ENCODE data around the gene DOCK10. TPM values are rescaled to one million over a fixed set of nuclear protein-coding genes. Genes with fewer than 3 reads are reported as not detected.

Gene DOCK10
- total and polyA plus RNA-seq, 2 donors: 16.2 to 66.9 TPM

DNA sequence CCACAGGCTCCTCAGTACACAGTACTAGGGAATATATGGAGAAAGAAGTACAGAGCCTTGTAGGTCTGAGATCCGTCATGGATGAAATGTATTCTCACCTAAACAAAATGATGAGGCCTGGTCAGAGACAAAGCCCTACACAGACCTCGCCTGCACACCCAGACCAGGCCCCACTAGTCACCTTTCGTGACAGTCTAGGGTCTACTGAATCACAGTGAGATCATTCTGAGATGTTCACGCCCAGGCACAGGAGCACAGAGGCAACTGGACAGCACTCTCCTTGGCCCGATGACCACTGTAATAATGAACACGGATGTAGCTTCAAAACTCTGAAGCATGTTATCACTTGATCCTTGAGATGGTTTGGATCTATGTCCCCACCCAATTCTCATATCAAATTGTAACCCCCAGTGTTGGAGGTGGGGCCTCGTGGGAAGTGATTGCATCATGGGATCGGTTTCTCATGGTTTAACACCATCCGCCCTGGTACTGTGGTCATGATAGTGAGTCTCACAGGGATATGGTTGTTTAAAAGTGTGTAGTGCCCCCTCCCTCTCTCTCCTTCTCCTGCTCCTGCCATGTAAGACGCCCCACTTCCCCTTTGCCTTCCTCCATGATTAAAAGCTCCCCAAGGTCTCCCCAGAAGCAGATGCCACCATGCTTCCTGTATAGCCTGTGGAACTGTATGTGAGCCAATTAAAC lies 15.1 kb downstream of the DOCK10 start:
- no peak overlapping the region for H3K4me3 ChIP-seq (ENCODE audit: low read length in 2 of 2)
- DNase-seq (ENCODE audit: low read depth in 6 of 9, low spot score in 9 of 9): no peak
- H3K36me3 ChIP-seq (ENCODE audit: control insufficient read depth in 2 of 2, insufficient read depth in 2 of 2, low read length in 1 of 2): no peaks in the 10 kb centered on the region
- no peak overlapping the region for H3K27ac ChIP-seq (ENCODE audit: low read depth in 1 of 2, low read length in 1 of 2)
- H3K27me3 ChIP-seq (ENCODE audit: control insufficient read depth in 2 of 2, insufficient read depth in 1 of 2, low read length in 1 of 2): no peaks in the 10 kb centered on the region
- WGBS: 95% methylated on average over 10 of the region's 10 CpGs
- H3K4me1 ChIP-seq (ENCODE audit: control insufficient read depth in 2 of 2, insufficient read depth in 2 of 2, low read length in 2 of 2): peaks cover 4 to 6% of the 10 kb centered on the region in 2 donors
- H3K9me3 ChIP-seq (ENCODE audit: control insufficient read depth in 2 of 2, insufficient read depth in 1 of 2, low read length in 1 of 2): no peaks in the 10 kb centered on the region

DNA sequence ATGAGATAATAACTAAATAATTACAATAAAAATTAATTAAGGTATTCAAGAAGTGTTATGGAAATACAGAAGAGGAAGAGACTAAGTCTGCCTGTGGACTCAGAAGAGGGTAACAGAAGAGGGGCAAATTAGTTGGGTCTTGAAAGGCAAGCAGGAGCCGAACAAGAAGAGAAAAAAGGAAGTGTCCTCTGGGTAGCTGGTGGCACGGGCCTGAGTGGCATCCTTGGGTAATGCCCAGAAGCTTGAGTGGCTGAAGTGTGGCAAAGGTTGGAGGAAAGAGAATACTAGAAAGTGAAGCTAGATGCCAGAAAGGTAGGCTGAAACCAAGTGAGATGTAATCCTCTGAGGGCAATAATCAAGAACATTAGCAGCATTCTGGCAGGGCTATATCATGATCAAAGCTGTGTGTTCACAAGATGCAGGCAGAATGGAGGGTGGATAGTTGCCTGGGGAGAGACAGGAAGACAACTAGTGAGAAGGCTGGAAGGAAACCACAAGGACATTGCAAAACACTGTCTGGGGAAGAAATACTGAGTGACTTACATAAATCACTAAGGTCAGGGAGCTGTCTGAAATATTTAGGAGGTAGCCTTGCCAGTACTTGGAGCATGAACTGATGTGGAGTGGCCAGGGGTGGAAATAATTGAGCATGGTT lies 16.2 kb downstream of the DOCK10 start:
- H3K9me3 ChIP-seq (ENCODE audit: control insufficient read depth in 2 of 2, insufficient read depth in 1 of 2, low read length in 1 of 2): no peaks in the 10 kb centered on the region

DNA sequence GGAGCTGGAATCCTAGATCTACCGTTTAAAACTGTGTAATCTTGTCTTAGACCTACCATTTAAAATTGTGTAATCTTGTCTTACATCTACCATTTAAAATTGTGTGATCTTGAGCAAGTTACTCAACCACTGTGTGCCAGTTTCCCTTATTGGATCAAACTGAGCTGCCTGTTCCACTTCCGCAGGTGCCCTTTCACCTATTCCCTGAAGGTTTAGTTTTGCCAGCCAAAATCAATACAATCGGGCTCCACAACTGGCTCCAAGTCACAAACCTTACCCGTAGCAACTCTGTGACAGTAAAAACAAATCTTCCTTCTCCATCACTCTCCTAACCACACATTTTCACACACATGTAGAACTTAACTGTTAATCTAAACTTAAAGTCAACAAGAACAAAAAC lies 20.1 kb downstream of the DOCK10 start:
- H3K4me1 ChIP-seq (ENCODE audit: control insufficient read depth in 2 of 2, insufficient read depth in 2 of 2, low read length in 2 of 2): peaks cover 4 to 6% of the 10 kb centered on the region in 2 donors
- H3K27me3 ChIP-seq (ENCODE audit: control insufficient read depth in 2 of 2, insufficient read depth in 1 of 2, low read length in 1 of 2): no peaks in the 10 kb centered on the region
- WGBS: 69% methylated on average over 4 of the region's 4 CpGs
- H3K4me3 ChIP-seq (ENCODE audit: low read length in 2 of 2): no peak overlapping the region
- no peak overlapping the region for H3K27ac ChIP-seq (ENCODE audit: low read depth in 1 of 2, low read length in 1 of 2)
- H3K9me3 ChIP-seq (ENCODE audit: control insufficient read depth in 2 of 2, insufficient read depth in 1 of 2, low read length in 1 of 2): no peaks in the 10 kb centered on the region
- no peaks in the 10 kb centered on the region for H3K36me3 ChIP-seq (ENCODE audit: control insufficient read depth in 2 of 2, insufficient read depth in 2 of 2, low read length in 1 of 2)
- no peak for DNase-seq (ENCODE audit: low read depth in 6 of 9, low spot score in 9 of 9)

More for the DNA sequence above, 16.2 kb downstream of the DOCK10 start:
- Histone ChIP-seq H3K4me3 (ENCODE audit: low read length in 2 of 2) (no peak overlapping the region), H3K27ac (ENCODE audit: low read depth in 1 of 2, low read length in 1 of 2) (no peak overlapping the region), H3K27me3 (ENCODE audit: control insufficient read depth in 2 of 2, insufficient read depth in 1 of 2, low read length in 1 of 2) (no peaks in the 10 kb centered on the region), H3K4me1 (ENCODE audit: control insufficient read depth in 2 of 2, insufficient read depth in 2 of 2, low read length in 2 of 2) (peaks cover 4 to 6% of the 10 kb centered on the region in 2 donors), H3K36me3 (ENCODE audit: control insufficient read depth in 2 of 2, insufficient read depth in 2 of 2, low read length in 1 of 2) (no peaks in the 10 kb centered on the region)
- DNase-seq (ENCODE audit: low read depth in 6 of 9, low spot score in 9 of 9): peak in 2 of 9 donors; percentile 26 to 51
- 14% methylated on average over 2 of the region's 2 CpGs for WGBS

DNA sequence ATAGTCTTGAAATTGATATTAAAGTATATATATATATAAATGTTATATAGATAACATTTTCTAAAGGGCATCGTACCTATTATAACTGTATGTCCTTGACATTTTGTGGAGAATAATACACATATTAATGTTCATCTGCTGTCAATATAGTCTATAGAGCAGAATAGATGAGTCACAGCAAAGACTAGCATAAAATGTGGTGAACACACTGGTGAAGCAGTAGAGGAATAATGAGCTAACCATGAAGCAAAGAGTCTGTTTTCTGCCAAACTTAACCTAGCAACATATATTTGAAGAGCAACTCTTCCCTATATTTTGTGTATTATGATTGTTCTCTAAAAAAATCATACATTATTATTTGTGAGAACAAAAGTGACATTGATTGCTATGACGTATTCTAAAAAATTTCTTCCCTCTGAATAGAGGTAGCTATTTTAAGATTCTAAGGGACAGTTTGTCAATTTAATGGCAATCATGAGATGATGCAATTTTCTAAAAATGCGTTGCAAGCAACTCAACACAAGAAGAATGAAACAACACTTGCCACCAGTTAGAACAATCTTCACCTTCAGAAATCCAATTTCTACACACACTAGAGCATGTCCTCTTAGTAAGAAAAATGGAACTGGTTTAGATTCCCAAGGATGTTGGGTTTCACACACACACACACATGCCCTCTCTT lies 22.0 kb downstream of the DOCK10 start:
- Histone ChIP-seq H3K4me3 (ENCODE audit: low read length in 2 of 2) (no peak overlapping the region), H3K27ac (ENCODE audit: low read depth in 1 of 2, low read length in 1 of 2) (no peak overlapping the region), H3K36me3 (ENCODE audit: control insufficient read depth in 2 of 2, insufficient read depth in 2 of 2, low read length in 1 of 2) (no peaks in the 10 kb centered on the region), H3K9me3 (ENCODE audit: control insufficient read depth in 2 of 2, insufficient read depth in 1 of 2, low read length in 1 of 2) (no peaks in the 10 kb centered on the region), H3K27me3 (ENCODE audit: control insufficient read depth in 2 of 2, insufficient read depth in 1 of 2, low read length in 1 of 2) (no peaks in the 10 kb centered on the region), H3K4me1 (ENCODE audit: control insufficient read depth in 2 of 2, insufficient read depth in 2 of 2, low read length in 2 of 2) (no peaks in the 10 kb centered on the region)
- 98% methylated on average over 3 of the region's 3 CpGs for WGBS
- DNase-seq (ENCODE audit: low read depth in 6 of 9, low spot score in 9 of 9): no peak

DNA sequence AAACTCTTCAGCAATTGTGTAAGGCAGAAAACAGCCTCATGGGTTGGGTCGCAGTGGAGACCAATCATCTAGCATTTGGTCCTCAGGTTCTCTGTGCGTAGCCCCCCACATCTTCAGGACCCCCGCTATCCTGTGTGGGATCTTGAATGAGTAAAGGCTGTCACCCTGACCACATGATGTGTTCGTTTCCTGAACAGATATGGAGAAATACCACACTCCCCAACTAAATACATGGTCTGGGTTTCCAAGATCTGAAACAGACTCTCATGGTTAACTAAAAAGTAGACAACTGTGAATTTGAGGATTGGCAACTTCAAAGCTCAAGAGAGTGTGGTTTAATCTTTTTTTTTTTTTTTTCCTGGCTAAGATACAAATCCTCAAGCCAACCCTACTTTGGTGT lies 23.2 kb downstream of the DOCK10 start:
- H3K9me3 ChIP-seq (ENCODE audit: control insufficient read depth in 2 of 2, insufficient read depth in 1 of 2, low read length in 1 of 2): no peaks in the 10 kb centered on the region
- H3K36me3 ChIP-seq (ENCODE audit: control insufficient read depth in 2 of 2, insufficient read depth in 2 of 2, low read length in 1 of 2): no peaks in the 10 kb centered on the region
- no peak for DNase-seq (ENCODE audit: low read depth in 6 of 9, low spot score in 9 of 9)
- WGBS: 33% methylated on average over 4 of the region's 4 CpGs
- no peaks in the 10 kb centered on the region for H3K4me1 ChIP-seq (ENCODE audit: control insufficient read depth in 2 of 2, insufficient read depth in 2 of 2, low read length in 2 of 2)
- H3K4me3 ChIP-seq (ENCODE audit: low read length in 2 of 2): no peak overlapping the region
- H3K27ac ChIP-seq (ENCODE audit: low read depth in 1 of 2, low read length in 1 of 2): no peak overlapping the region
- no peaks in the 10 kb centered on the region for H3K27me3 ChIP-seq (ENCODE audit: control insufficient read depth in 2 of 2, insufficient read depth in 1 of 2, low read length in 1 of 2)

DNA sequence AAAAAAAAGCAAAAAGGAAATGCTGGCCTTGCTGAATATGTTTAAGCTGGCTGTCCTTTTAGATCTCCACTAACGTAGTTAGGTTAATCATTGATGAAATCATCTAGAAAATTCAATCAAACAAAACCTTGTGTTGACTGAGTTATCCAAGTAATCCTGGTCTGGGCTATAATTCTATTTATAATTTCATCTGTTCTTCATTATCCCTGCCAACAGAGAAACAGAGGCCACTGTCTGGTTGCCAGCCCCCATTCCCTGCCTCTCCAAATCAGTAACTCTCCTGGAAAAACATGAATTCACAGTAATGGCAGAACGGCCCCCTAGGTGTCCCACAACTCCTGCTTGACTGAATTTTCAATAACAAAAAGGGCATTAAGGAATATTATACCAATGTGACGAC lies 24.6 kb downstream of the DOCK10 start:
- Histone ChIP-seq H3K9me3 (ENCODE audit: control insufficient read depth in 2 of 2, insufficient read depth in 1 of 2, low read length in 1 of 2) (no peaks in the 10 kb centered on the region), H3K27ac (ENCODE audit: low read depth in 1 of 2, low read length in 1 of 2) (no peak overlapping the region), H3K4me1 (ENCODE audit: control insufficient read depth in 2 of 2, insufficient read depth in 2 of 2, low read length in 2 of 2) (no peaks in the 10 kb centered on the region), H3K4me3 (ENCODE audit: low read length in 2 of 2) (no peak overlapping the region), H3K27me3 (ENCODE audit: control insufficient read depth in 2 of 2, insufficient read depth in 1 of 2, low read length in 1 of 2) (no peaks in the 10 kb centered on the region), H3K36me3 (ENCODE audit: control insufficient read depth in 2 of 2, insufficient read depth in 2 of 2, low read length in 1 of 2) (no peaks in the 10 kb centered on the region)
- 95% methylated on average over 3 of the region's 3 CpGs for WGBS
- DNase-seq (ENCODE audit: low read depth in 6 of 9, low spot score in 9 of 9): no peak

DNA sequence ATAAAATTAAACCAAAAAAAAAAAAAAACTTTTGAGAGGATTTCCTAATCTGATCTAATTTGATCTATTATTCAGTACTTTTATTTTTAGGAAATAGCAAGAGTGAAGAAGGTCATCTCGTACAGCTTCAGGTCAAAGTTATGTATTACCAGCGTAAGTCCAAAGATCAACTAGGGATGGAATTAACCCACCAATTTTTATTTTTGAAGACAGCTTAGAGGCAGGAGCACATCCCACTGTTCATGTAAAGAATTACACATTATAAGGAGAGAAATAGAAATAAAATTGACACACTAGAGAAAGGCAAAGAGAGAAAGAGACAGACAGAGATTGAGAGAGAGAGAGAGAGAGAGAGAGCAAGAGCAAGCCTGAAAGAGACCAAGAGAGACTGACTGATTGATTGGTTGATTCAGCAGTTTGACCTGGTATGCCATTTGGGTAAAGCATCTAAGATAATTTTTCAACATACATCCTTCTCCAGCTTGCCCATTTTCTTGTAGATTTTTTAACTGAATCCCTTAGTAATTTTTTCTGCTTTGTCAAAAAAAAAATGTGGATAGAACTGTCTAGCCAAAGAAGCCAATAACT lies 25.1 kb downstream of the DOCK10 start:
- H3K36me3 ChIP-seq (ENCODE audit: control insufficient read depth in 2 of 2, insufficient read depth in 2 of 2, low read length in 1 of 2): no peaks in the 10 kb centered on the region
- no peaks in the 10 kb centered on the region for H3K27me3 ChIP-seq (ENCODE audit: control insufficient read depth in 2 of 2, insufficient read depth in 1 of 2, low read length in 1 of 2)
- H3K9me3 ChIP-seq (ENCODE audit: control insufficient read depth in 2 of 2, insufficient read depth in 1 of 2, low read length in 1 of 2): no peaks in the 10 kb centered on the region
- no peak for DNase-seq (ENCODE audit: low read depth in 6 of 9, low spot score in 9 of 9)
- H3K4me1 ChIP-seq (ENCODE audit: control insufficient read depth in 2 of 2, insufficient read depth in 2 of 2, low read length in 2 of 2): no peaks in the 10 kb centered on the region
- WGBS: 98% methylated on average over 2 of the region's 2 CpGs
- no peak overlapping the region for H3K4me3 ChIP-seq (ENCODE audit: low read length in 2 of 2)
- no peak overlapping the region for H3K27ac ChIP-seq (ENCODE audit: low read depth in 1 of 2, low read length in 1 of 2)

DNA sequence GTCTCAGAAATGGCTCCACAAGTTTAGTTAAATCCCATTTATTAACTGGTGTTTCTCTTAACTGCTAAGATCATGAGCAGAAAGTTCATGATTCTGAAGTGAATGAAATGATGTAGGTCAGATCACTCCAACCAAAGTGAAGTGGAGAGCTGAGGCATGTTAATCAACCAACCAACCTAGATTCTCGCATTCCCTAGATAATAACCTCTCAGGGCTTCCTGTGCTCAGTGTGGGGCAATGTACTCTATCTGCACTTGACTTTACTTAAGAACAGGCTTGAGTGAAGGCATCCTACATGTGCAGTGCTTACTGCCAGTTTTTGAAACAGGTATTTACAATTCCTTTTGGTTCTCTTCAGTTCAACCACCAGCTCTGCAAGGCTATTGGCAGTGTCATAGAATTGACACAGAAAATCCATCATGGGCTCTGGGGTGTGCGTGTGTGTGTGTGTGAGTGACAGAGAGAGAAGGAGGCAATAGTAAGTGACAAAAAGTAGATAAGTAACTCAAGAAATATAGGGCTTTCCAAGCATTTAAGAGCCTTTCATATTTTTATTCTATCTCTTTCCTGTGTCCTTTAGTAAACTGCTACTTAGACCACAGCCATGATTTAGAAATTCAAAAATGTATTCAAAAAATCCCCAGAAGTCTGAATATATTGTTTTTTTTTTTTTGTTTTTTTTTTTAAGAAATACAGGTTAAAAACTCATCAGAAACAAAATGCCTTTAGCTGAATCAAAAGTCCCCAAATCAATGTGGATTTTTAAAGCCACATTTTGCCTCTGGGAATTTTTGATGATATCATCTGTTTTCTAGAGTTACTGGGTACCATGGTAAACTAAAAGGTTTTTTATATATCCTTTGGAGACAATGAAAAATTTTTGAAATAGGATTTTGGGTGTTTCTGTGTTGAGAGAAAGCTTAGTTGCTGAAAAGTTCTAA lies 28.6 kb downstream of the DOCK10 start:
- Histone ChIP-seq H3K4me1 (ENCODE audit: control insufficient read depth in 2 of 2, insufficient read depth in 2 of 2, low read length in 2 of 2) (no peaks in the 10 kb centered on the region), H3K4me3 (ENCODE audit: low read length in 2 of 2) (no peak overlapping the region), H3K27ac (ENCODE audit: low read depth in 1 of 2, low read length in 1 of 2) (no peak overlapping the region), H3K27me3 (ENCODE audit: control insufficient read depth in 2 of 2, insufficient read depth in 1 of 2, low read length in 1 of 2) (no peaks in the 10 kb centered on the region), H3K36me3 (ENCODE audit: control insufficient read depth in 2 of 2, insufficient read depth in 2 of 2, low read length in 1 of 2) (no peaks in the 10 kb centered on the region), H3K9me3 (ENCODE audit: control insufficient read depth in 2 of 2, insufficient read depth in 1 of 2, low read length in 1 of 2) (no peaks in the 10 kb centered on the region)
- no peak for DNase-seq (ENCODE audit: low read depth in 6 of 9, low spot score in 9 of 9)
- 95% methylated on average over 2 of the region's 2 CpGs for WGBS

Measured in thymus (tissue), 11 donors.